Putamen (tissue), 1 donor: ENCODE results near the gene MED12L.
A peak's percentile ranks its signal among the peaks of the same experiment; 100 is the strongest.

ENCODE experiments used
- DNase-seq: peaks from one replicate; pipeline ENCODE4 v3.0.0-alpha.2; 2016; ENCODE audit warnings: low spot score

MED12L gene

DNA sequence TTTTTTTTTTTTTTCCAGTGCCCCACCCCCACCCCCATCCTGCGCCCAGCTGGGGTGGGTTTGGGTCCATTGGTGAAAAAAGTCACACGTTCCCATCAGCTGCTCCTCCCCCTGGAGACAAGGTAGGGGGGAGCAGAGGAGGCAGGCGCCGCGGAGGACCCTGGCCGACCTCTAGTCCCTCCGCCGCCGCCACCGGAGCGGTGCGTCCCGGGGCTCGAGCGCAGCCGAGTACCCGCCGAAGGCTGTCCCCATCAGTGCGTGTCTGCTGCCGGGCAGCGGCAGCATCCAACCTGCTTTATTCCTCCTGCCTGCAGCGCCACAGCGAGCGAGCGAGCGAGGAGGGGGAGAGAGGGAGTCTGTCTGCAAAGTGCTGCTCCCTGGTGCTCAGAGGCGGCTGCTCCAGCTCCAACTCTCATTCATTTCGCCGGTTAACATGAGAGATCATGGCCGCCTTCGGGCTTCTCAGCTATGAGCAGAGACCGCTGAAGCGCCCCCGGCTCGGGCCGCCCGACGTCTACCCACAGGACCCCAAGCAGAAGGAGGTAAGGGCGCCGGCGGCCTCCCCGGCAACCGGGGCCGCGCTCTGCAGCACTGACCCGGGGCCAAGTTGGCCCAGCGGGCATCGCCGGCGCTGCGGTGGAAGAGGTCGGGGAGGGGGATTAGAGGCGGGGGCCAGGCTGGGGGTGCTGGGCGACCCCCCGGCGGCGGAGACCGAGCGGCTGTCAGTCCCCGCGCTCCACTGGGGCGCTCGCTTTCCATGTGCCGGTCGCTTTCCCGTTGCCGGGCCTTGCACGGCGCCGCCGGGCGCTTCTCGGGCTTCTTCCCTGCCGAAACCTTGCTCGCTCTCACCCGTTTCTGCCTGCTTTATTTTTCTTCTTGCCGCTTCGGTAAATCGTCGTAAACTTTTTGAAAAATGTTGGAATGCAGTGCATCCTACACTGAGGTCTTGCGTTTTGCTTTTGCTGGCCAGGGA lies 1.3 kb downstream of the MED12L start:
- peak; percentile 83 for DNase-seq

GRCh38 chr3:151087648-151088047 lies 2.2 kb downstream of the MED12L start:
- DNase-seq: no peak

DNA sequence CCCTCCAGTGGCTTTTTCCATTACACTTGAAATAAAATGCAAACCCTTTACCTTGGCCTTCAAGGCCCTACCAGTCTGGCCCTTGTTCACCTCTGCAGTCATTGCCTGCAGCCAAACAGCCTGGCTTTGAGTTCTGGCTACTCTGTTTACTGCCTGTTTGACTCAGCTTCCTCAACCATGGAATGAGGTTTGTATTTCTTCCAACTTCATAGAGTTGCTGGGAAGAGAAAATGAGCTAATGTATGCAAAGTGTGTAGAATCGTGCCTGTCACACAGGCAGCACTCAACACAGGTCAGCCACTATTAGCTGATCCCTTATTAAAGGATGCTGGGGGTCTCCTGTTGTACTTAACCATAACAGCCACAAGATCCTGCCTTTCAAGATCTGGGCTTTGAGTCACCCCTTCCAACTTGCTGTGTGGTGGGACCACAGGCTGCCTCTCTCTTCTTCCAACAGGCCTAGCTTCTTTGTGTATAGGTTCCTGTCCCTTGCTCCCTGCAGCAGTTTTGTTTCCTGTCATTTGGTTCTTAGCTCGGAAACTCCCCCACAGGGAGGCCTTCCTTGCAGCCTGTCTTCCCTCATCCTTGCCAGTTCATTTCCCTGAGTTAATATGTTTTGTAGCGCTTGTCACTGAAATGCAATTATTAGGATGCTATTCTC lies 6.4 kb downstream of the MED12L start:
- DNase-seq: no peak

- DNase-seq: no peak
Measured at GRCh38 chr3:151093148-151093547, 7.7 kb downstream of the MED12L start.

DNA sequence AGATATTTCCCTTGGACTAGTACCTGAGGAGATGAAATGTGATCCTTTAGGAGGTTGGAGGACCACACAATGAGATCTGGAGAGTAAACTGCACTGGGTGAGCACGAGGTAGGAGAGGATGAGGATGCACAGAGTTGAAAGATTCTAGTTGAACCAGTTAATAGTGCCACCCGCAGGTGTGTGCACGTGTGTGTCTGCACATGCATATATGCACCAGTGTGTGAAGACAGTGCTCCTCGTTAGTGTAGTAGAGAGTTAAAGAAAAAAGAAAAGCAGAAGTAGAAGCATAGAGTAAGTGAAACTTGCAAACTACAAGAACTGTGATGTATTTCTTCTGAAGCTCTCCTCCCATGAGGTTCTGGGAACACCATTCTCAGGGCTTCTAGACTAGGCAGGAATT lies 8.4 kb downstream of the MED12L start:
- no peak for DNase-seq

GRCh38 chr3:151096716-151097115 lies 11.3 kb downstream of the MED12L start:
- no peak for DNase-seq

GRCh38 chr3:151100076-151100475 lies 14.6 kb downstream of the MED12L start:
- peak; percentile 49 for DNase-seq

DNA sequence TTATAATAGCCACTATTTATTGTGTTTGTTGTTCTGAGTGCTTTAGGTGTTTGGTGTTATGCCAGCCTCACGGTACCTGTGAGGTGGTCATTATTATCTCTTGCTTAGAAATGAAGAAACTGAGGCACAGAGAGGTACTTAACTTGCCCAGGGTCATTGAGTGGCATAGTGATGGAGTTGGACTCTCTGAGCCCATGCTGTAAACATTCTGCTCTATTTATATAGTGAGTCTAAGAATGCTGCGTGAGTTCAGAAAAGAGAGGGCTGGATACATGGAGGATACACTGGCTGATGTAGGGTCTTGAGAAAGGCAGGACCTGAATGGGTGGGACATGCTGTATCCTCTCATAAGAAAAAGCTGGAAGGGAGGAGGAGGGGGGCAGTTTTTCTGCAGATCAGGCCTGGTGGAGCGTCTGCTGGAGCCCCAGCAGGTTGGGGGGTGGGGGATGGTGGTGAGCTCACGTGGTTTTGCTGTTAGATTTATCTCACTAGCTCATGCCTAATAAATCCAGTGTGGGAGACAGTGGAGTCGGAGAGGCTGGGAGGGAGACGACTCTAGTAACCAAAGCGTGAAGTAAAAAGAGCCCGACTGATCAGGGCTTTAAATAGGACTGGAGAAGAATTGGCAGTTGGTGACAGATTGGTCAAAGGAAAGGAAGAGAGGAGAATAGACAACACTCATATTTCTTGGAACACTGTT lies 16.0 kb downstream of the MED12L start:
- no peak for DNase-seq

DNA sequence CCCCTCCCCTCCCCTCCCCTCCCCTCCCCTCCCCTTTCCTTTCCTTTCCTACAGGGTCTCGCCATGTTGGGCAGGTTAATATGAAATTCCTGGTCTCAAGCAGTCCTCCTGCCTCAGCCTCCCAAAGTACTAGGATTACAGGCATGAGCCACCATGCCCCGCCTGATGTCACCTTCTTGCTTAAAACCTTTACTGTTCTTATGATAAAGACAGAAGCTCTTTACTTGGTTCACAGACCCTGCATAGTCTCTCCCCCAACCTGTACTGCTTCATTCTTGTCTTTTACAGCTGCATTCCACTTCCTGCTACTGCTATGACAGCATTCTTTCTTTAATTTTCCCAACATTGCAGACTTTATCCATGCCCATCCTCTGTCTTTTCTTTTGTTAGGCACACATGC lies 20.8 kb downstream of the MED12L start:
- no peak for DNase-seq

DNA sequence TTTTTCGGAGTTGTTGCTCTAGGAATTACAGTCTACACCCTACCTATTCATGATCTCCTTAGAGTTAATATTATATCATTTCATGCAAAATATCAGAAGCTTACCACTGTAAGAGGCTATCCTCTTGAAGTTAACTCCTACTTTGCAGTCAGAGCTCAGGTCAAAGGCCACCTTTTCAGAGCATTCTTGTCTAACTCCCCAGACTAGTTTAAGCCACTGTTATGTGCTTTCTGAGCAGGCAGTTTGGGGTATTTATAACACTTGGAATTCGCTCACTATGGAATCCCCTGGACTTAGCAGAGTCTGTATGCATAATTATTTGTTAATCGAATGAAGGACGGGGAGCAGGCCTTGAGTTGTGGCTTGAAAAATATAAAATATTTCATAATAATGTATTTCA lies 21.7 kb downstream of the MED12L start:
- no peak for DNase-seq

- DNase-seq: no peak
Measured at GRCh38 chr3:151107701-151108100, 22.2 kb downstream of the MED12L start.

GRCh38 chr3:151109286-151109800 lies 23.9 kb downstream of the MED12L start:
- DNase-seq: no peak

- DNase-seq: no peak
Measured at GRCh38 chr3:151112731-151113130, 27.3 kb downstream of the MED12L start.

GRCh38 chr3:151113343-151113742 lies 27.9 kb downstream of the MED12L start:
- no peak for DNase-seq

DNA sequence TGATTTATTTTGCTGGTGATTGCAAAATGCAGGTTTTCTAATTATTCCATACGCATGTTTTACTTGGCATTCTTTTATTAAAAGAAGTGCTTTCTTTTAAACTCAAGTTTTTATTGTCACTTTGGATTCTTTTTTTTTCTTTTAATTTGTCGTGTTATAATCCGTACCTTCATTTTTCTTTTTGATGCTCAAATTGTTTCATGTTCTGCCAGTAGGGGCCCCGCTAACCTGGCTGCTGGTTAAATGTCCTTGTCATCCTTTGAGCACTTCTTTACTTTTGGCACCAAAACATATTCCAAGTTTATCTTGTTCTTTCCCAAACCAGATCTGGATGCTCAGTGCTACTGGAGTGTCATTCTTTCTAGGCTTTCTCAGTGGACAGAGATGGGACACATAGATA lies 31.6 kb downstream of the MED12L start:
- no peak for DNase-seq

DNA sequence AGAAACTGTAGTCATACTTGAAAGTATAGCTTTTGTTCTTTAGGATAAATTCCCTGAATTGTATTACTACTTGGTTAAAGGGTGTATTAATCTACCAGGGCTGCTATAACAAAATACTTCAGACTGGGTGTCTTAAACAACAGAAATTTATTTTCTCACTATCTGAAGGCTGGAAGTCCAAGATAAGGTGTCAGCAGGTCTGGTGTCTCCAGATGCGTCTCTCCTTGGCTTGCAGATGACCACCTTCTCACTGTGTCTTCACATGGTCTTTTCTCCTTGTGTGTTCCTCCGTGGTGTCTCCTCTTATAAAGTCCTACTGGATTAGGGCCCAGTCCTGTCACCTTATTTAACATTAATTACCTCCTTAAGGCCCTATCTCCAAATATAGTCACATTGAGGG lies 33.7 kb downstream of the MED12L start:
- no peak for DNase-seq

DNA sequence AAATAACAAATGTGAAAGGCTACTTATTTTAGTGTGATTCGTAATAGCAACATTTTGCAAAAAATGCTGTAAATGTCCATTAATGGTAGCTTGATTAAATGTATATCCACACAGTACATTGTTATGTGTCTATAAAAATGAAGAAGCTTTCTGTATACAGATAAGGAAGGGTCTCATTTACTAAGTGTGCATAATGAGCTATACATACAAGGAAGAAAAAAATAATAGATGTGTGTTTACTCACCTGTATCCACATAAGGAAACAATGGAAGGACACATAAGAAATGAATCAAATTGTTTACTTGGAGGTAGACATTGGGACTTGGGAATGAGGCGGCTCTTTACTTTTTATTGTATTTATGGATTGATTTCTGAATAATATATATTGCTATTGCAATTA lies 34.9 kb downstream of the MED12L start:
- DNase-seq: no peak

DNA sequence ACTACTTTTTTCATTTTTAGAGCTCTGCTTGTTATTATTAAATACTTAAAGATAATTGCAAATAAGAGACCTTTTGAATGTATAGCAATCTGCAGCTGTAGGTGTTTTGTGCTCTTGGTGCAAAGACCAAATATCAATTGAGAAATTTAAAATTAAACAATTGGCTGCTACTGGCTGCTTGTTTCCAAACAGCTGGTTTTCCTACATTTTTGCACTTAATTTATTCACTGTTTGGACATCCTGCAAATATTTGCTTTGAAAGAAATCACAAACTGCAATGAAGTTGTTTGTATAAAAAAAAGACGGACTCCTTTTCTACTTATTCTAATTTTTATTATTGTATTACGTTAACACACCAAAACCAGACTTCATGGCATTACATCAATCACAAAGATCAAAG lies 35.6 kb downstream of the MED12L start:
- DNase-seq: no peak

- no peak for DNase-seq
Measured at GRCh38 chr3:151123827-151124226, 38.4 kb downstream of the MED12L start.

DNA sequence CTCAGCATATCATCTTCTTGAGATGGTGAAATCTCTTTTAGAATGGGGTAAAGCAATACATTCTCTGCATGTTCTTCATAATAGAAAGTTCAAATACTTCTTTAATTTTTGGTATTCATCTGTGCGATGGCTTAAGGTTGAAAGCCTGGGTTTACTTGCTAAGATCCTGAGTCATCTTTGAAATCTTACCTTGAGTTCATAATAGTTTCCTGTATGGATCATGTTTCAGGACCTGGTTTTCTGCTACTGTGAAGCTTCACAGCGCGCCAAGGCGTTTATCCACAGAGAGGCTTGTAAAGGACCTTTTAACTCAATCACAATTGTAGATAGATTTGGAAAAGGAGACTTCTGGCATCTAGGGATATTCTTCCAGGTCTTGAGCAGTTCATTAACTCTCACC lies 39.0 kb downstream of the MED12L start:
- DNase-seq: no peak

DNA sequence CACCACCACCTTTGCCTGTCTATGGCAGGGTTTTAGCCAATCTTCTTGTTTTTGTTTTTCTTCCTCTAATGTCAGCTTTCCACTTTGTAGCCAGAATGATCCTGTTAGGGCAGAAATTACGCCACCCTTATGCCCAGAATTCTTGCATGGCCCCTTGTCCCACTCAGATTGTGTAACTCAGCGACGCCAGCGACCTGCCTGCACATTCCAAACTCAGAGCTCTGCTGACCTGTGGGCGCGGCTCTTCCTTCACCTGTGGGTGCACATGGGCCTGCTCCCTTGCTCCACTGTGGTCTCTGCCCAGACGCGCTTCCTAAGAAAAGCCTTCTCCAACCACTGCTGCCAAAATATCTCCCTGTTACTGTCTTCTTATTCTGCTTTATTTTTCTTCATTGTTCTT lies 45.0 kb downstream of the MED12L start:
- no peak for DNase-seq

DNA sequence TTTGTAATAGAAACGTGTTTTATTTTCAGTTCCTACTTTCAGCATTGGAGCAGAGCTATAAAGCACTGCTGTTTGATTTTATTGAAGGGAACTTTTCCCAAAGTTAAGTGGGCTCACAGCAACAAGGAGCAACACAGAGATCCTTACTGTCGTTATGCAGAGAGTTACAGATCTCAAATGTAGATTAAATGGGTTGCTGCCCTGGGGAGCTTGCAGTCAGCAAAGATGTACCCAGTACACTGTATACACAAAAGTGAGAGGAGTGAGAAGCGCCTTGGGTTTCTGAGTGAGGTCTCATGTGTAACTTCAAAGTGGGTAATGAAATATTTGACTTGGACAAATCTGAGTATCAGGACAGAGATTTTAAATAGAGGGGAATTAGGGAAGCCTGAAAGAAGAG lies 47.7 kb downstream of the MED12L start:
- DNase-seq: no peak
